Measurements from ENCODE around the gene AMIGO3. TPM values are rescaled to one million over a fixed set of nuclear protein-coding genes. Genes with fewer than 3 reads are reported as not detected.
"Not testable (repeated sequence)": the region's sequence is repeated elsewhere in the genome, so short reads cannot be mapped to it uniquely, and the experiment has no call there.

AMIGO3 gene
- total RNA-seq, 1 donor from 2014 or later: not detected

- peak; percentile 50 for DNase-seq (ENCODE audit: low read depth, low spot score)
These were observed 30.2 kb downstream of the AMIGO3 start, which contains the start of the genes MST1 and RNF123 for GRCh38 chr3:49689046-49689907. MST1 (minus strand) TSS chr3:49689474; CDS start chr3:49688691, 783 bp downstream. RNF123 (plus strand) TSS chr3:49689557; CDS start chr3:49691166, 1,609 bp downstream.

- not testable (repeated sequence) for DNase-seq (ENCODE audit: low read depth, low spot score)
These were observed 31.0 kb downstream of the AMIGO3 start for GRCh38 chr3:49688338-49689045.

GRCh38 chr3:49687424-49687795 lies 32.1 kb downstream of the AMIGO3 start:
- not testable (repeated sequence) for DNase-seq (ENCODE audit: low read depth, low spot score)

GRCh38 chr3:49686769-49687423 lies 32.6 kb downstream of the AMIGO3 start:
- DNase-seq (ENCODE audit: low read depth, low spot score): not testable (repeated sequence)

GRCh38 chr3:49686346-49686745 lies 33.1 kb downstream of the AMIGO3 start:
- not testable (repeated sequence) for DNase-seq (ENCODE audit: low read depth, low spot score)

GRCh38 chr3:49685846-49686245 lies 33.6 kb downstream of the AMIGO3 start:
- DNase-seq (ENCODE audit: low read depth, low spot score): not testable (repeated sequence)

- DNase-seq (ENCODE audit: low read depth, low spot score): not testable (repeated sequence)
These were observed 34.4 kb downstream of the AMIGO3 start for GRCh38 chr3:49685103-49685502.

GRCh38 chr3:49684453-49684852 lies 35.0 kb downstream of the AMIGO3 start:
- not testable (repeated sequence) for DNase-seq (ENCODE audit: low read depth, low spot score)

GRCh38 chr3:49683162-49683561 lies 36.3 kb downstream of the AMIGO3 start:
- DNase-seq (ENCODE audit: low read depth, low spot score): no peak

- DNase-seq (ENCODE audit: low read depth, low spot score): no peak
These were observed 37.9 kb downstream of the AMIGO3 start for GRCh38 chr3:49681543-49681942.

- no peak for DNase-seq (ENCODE audit: low read depth, low spot score)
These were observed 38.3 kb downstream of the AMIGO3 start for GRCh38 chr3:49681232-49681522.

GRCh38 chr3:49680493-49681231 lies 38.8 kb downstream of the AMIGO3 start:
- no peak for DNase-seq (ENCODE audit: low read depth, low spot score)

GRCh38 chr3:49675912-49676311 lies 43.6 kb downstream of the AMIGO3 start:
- no peak for DNase-seq (ENCODE audit: low read depth, low spot score)

- no peak for DNase-seq (ENCODE audit: low read depth, low spot score)
These were observed 44.9 kb downstream of the AMIGO3 start for GRCh38 chr3:49674497-49674983.

GRCh38 chr3:49673715-49674496 lies 45.6 kb downstream of the AMIGO3 start, which contains the start of gene APEH:
APEH (plus strand) TSS chr3:49674351; CDS start chr3:49674402, 51 bp downstream.
- peak; percentile 77 for DNase-seq (ENCODE audit: low read depth, low spot score)

GRCh38 chr3:49673121-49673714 lies 46.3 kb downstream of the AMIGO3 start:
- DNase-seq (ENCODE audit: low read depth, low spot score): no peak

GRCh38 chr3:49671291-49672288 lies 47.9 kb downstream of the AMIGO3 start:
- DNase-seq (ENCODE audit: low read depth, low spot score): no peak

GRCh38 chr3:49670940-49671290 lies 48.6 kb downstream of the AMIGO3 start:
- DNase-seq (ENCODE audit: low read depth, low spot score): no peak

- DNase-seq (ENCODE audit: low read depth, low spot score): no peak
These were observed 50.1 kb downstream of the AMIGO3 start for GRCh38 chr3:49669352-49669751.
